ENCODE measurements around the gene TFF2.

The TFF2 gene

DNA sequence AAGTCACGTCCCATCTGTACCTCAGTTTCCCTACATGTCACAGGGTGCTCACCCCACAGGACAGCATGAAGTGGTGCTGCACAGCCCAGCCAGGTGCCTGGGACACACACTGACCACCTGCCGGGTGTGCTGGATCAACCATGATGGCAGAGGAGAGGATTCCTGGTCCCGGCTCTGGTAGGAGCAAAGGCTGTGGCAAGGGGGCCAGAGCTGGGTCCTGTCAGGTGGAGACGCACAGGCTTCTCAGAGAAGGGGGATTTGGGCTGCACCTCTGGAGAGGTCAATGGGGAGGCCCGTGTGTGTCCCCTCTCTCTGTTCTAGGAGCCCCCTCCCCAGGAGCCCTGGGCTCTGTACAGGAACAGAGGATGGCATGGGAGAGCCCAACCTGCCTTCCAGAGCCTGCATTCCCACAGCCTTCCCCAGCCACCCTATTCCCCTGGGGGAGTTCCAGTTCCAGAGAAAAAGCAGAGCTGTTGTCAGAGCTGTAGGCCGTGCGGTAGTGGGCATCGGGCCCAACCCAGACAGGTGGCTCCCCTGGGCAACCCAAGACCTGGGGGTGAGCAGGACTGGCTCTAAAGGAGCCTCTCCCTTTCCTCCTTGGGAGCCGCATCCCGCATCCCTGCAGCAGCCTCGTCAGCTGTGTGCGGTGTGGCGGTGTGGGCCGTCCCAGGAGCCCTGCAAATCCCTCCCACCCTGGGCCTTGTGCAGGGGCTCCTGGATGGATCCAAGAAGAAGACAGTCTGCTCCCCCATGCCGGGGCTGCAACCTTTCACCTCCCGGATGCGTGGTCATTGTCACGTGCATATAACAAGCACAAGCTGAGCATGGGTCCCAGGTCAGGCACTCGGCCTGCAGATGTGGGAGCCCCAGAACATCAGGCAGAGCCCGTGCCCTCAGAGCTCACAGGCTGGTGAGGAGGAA is 32.7 kb downstream of the TFF2 start:
- no peak for DNase-seq

DNA sequence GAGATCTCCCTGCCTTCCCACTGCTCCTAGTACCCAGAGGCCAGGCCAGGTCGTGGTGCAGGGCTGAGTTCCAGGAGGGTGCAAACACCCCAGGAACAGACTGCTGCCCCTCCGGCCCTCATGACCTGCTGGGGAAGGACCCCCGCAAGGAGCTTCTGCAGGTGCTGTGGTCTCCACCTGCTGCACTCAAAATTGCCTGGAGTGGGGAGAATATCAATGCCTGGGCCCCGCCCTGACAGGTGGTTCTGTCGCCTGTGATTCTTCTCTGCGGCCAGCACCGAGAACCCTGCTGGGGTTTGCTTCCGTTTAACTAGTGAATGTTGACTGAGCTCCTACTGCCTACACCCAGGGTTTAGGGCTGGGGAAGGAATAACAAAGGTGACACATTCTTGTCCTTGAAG is 33.5 kb downstream of the TFF2 start:
- DNase-seq, result no peak

DNA sequence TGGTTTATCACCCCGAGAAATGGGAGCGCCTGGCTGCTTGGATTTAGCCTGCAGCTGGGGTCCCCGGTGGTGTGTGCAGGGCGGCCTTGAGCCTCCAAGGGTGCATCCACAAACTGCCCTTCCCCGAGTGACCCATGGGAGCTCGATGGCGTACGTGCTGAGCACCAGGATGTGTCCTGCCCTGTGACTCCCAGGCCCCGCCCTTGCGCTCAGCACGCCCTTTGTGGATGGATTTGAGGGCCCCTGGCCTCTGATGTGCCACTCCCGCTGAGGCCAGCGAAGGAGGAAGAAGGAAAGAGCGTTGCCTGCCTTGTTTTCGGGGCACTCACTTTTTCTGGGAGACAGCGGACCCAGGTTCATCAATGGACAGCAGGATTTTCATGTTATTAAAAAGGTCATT is 33.9 kb downstream of the TFF2 start:
- no peak for DNase-seq

GRCh38 chr21:42315296-42315891 is 35.4 kb downstream of the TFF2 start, which contains the start of gene TFF3:
Gene TFF3 (minus strand): TSS chr21:42315409. CDS start chr21:42315374, 35 bp downstream.
- no peak for DNase-seq

DNA sequence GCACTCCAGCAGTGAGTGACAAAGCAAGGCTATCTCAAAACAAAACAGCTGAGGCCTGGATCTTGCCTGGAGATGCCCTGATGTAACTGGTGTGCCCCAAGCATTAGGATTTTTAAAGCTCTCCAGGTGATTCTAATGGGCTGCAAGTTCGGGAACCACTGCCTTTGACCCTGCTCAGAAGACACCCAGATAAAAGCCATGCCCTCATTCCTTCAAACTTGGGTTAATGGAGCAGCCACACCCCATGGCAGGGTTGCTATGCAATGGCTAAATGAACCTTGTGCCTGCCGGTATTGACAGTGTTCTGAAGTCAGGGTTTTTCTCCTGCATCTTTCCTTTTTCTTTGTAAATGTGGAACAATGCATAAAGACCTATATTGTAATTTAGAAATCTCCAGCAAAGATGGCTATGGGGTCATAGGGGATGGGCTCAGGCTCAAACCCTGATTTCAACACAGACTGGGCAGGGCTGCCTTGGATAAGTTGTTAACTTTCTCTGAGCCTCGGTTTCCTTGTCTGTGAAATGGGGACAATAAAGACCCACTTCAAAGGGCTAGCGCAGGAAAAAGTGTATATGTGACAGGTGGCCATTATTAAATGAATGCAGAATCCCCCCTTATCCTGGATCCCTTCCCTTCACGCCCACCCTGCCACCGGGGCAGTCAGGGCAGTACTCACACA is 36.0 kb downstream of the TFF2 start:
- DNase-seq, result no peak

GRCh38 chr21:42313501-42313969 is 37.3 kb downstream of the TFF2 start:
- peak; percentile 21 for DNase-seq

GRCh38 chr21:42312626-42313104 is 38.1 kb downstream of the TFF2 start:
- peak; percentile 44 for DNase-seq

DNA sequence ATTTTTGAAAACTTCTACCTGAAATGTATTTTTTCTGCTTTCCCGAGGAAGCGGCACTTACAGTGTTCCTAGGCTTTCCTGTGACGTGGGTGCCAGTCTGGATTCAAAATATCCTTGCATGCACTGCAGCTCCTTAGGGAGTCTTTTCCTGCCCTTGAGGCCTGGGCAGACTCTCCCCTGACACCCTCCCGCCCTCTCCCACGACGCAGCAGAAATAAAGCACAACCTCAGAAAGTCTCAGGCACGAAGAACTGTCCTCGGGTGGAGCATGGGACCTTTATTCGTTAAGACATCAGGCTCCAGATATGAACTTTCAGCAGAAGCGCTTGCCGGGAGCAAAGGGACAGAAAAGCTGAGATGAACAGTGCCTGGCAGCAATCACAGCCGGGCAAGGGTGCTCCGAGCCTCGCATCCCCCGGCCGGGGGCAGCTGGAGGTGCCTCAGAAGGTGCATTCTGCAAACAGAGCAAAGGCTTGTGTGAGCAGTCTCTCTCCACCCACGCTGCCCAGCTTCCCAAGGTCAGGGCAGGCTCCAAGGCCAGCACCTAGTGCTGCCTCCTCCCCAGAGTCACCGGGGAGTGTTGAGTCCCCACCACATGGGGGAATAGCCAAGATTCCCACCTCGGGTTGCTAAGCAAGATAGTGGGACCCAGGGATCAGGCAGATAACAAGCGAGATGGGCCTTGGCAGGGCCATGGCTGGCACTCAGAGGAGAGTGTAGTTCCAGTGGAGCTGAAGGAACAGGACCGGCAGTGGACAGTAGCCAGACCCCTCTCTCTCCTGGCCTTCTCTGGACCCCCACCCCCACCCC is 38.8 kb downstream of the TFF2 start:
- no peak for DNase-seq

DNA sequence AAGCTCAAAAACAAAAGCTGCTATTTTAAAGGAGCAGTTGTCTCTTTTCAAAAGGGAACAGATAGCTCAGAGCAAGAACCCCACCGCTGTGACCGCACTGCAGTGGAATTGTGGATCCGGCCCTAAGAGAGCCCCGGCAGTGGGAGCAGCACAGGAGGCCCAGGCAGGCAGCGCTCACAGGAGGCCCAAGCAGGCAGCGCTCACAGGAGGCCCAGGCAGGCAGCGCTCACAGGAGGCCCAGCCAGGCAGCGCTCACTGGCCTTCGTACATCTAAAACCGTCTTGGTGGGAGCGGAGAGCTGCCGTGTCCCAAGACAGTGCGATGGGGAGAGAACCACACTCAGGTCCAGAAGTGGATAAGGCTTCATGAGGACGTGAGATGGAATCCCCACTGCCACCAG is 39.6 kb downstream of the TFF2 start:
- DNase-seq, result no peak

DNA sequence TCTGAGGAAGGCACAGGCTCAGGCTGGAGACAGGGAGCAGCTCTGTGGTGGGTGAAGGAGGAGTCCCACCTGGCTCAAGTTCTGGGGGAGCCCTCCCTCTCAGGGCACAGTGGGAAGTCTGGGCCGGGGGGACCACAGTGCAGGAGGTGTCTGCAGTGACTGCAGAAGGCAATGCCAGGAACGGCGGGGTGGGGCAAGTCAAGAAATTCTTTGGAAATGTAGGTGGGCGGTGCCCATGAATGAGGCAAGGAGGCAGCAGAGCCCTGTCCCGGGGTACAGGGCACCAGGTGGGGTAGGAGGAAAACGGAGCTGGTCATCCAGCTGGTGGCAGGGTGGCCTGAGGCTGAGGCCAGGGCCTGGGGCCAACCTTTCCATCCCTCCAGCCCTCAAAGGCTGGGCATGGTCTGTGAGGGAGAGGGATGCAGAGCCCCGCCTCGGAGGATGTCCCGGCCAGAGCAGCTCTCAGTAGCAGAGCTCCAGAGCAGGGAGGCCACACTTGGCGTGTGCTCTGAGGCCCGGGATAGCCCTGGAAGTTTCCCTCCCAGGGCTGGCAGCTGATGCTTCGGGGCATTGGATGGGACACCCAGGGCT is 40.3 kb downstream of the TFF2 start:
- DNase-seq, result no peak

DNA sequence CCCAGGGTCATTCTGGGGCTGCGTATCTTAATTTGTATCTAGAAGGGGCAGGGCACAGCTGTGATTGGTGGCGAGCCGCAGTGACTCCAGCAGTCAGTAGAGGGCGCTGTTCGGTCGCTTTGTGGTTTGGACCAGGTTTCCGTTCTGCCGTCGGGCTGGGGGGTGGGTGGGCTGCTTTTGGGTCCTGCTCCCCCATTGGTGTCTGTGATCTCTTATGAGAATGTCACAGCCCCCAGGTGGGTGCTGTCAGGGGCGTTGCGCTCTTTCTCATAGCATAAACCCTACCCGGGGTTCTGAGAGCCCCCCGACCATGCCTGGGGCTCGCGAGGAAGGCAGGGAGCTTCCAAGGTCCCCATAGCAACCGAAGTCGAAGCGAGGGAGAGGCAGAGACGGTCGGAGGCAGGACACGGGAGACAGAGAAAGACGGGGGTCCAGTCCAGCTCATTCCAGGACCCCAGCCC is 41.0 kb downstream of the TFF2 start:
- DNase-seq, result peak; percentile 24

GRCh38 chr21:42308914-42309752 is 41.7 kb downstream of the TFF2 start:
- DNase-seq, result no peak

DNA sequence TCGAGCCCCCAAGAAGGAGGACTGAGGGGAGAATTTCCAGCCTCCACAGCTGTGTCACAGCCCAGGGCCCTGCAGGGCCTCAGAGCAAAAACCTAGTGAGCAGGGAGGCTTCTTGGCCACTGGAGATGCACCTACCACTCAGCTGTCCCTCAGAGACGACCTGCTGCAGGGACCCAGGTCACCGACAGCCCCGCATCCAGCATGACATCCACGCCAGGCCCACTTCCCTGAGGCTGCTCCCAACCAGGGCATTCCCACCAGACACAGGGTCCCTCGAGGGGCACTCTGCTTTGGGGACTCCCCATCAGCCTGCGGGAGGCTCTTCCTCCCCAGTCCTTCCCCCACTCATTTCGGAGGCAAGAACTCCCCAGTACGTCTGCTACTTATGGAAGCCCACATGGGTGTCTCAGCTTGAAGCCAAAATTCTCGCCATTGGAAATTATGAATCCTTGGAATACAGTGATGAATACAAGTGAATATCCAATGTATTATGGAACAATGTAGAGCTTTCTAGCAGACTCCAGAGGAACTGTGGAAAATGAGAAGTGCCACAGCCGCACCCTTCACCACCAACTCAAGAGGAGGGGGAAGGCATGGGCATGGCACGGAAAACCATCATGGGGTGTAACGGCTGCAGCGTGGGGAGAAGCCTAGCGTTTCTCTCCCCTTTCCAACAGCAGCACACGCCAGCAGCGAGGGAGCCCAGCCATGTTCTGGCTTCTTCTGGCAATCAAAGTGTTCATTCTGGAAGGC is 42.5 kb downstream of the TFF2 start:
- no peak for DNase-seq

DNA sequence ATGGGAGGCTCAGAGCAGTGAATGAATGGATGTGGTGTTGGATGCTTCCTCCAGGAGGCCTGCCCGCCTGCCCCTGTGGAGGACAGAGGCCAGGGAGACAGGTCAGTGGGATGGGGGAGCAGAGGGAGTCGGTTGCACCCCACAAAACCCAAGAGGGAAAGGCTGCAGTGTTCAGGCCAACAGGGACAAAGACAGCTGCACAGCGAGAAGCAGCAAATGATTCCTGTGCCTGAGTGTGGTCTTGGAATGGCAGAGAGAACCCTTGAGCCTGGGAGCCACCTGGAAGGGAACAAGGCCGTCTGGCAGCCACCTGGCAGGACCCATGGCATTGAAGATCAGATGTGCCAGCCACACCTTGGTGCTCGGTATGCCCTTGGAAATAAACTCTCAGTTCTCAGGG is 43.7 kb downstream of the TFF2 start:
- DNase-seq, result no peak

DNA sequence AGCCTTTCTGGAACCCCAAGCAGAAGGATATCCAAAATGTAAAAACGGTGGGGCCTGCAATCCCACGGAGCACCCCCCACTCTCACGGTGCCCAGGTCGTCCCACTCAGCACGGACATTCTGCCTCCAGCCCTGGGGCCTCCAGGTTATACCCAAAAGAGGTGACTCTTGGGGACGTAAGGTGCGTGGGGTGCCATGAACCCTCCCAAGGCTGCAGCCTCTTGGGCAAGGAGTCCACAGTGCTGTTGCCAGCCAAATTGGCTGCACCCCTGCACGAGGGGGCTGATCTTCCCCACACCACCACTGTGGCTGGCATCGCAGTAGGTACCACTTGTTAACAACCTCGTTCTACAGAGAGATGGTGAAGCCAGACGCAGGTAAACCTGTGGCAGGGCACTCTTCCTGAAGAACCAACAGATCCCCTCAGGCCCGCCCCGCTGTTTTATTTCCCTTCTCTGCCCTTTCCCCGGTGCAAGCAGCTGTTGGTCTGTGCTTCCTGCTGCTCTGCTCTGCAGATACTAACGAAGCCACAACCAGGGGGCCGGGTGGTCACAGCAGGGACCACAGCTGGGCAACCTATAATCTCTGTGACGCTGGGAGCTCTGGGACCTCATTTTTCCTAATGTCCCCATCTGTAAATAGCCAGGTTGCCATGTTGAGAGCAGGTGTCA is 44.3 kb downstream of the TFF2 start:
- peak; percentile 91 for DNase-seq

DNA sequence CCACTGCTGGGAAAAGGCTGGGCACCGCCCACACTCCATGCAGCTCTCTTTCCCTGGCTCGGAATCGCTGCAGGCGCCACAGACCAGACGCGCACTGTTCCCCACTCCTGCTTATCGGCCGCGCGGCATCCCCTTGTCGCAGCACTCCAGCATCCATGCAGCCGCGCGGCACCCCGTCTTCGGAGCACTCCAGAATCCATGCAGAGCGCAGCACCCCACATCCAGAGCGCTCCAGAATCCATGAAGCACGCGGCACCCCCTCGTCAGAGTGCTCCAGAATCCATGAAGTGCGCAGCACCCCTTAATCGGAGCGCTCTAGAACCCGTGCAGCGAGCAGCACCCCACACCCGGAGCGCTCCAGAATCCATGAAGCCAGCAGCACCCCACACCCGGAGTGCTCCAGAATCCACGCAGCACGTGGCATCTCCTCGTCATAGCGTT is 45.1 kb downstream of the TFF2 start:
- DNase-seq, result no peak

DNA sequence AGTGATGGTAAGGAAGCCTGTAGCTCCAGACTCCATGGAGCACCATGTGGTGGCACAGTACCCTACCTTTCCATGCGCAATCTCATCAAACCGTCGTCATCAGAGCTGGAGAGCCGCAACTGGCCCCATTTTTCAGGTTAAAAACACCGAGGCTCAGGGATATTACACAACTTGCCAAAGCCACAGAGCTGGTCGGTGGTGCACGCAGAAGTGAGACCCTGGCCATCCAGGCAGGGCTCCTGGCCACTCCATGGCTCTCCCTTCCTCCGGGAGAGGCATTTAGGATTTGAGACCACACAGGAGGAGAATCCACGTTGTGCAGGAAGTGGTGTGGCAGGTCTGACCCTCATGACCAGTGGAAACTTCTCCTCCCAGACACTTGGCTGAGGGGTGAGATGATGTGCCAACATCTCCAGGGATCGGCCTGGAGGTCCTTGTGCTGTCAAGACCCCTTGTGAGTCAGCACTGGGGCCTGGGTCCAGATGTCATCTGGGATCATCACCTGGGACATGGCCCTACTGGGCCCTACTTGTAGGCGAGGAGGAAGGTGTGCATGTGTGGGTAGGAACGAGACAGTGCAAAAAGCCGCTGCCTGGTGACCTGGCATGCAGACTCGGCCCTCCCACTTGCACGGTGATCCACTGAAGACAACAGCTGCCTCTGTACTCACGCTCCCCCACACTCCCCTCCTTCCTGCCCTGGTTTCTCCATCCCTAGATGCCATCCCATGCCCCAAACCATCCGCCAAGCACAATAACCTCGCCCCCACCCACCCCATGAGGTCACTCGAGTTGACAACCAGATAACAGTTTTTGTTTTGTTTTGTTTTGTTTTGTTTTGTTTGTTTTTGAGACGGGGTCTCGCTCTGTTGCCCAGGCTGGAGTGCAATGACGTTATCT is 46.0 kb downstream of the TFF2 start:
- no peak for DNase-seq

DNA sequence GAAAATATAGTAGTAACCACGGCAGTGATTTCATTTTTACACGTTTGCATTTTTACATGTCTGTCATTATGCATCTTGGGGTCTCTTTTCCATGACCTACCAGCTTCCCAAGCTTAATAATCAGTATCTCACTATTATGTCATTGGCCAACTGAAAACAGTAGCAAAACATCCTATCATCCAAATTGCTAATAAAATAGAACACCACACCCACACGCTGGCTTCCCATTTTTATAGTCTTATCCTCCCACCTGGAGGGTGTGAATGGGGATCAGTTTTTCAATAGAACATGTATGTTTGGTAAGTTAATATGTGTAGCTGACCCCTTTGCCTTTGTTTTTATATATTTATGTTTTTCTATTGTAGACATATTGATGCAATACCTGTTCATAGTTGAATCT is 47.4 kb downstream of the TFF2 start:
- DNase-seq, result no peak

GRCh38 chr21:42302794-42303193 is 48.0 kb downstream of the TFF2 start:
- DNase-seq, result no peak

All from NCI-H524 treated with DMSO at 0.1 percent for 48 hours (cell line).